CD4-positive, CD25-positive, alpha-beta regulatory T cell (primary cell): ENCODE measurements around the gene MAGI2. TPM values are rescaled to one million over a fixed set of nuclear protein-coding genes. Genes with fewer than 3 reads are reported as not detected.

ENCODE experiments used
- ATAC-seq, 2 donors: fragments of 150-1000 bp; cut with Tn5 transposase; one replicate each; pipeline ENCODE4 v1.10.0; 2021; ENCODE audit warnings: low read depth in 2 of 2, moderate number of reproducible peaks in 2 of 2, moderate library complexity in 1 of 2
- DNase-seq, 3 donors: peaks; one replicate each; pipeline versions ENCODE4 v3.0.0 to v3.0.0-alpha.2; 2012 to 2022; ENCODE audit warnings: mixed read lengths in 1 of 3
- H3K27ac ChIP-seq: one replicate; pipeline ENCODE4 v1.7.0; 2013; ENCODE audit warnings: mild to moderate bottlenecking, low read length; ENCODE audit not compliant: insufficient read depth, poor library complexity, severe bottlenecking
- H3K27me3 ChIP-seq: one replicate; pipeline ENCODE4 v1.7.0; 2013; ENCODE audit warnings: low read length; ENCODE audit not compliant: control insufficient read depth, insufficient read depth
- H3K36me3 ChIP-seq: one replicate; pipeline ENCODE4 v1.7.0; 2013; ENCODE audit warnings: mild to moderate bottlenecking, low read length, moderate library complexity; ENCODE audit not compliant: control insufficient read depth, insufficient read depth
- H3K4me1 ChIP-seq: 2 replicates; pipeline ENCODE4 v1.7.0; 2013; ENCODE audit warnings: mild to moderate bottlenecking, low read length; ENCODE audit not compliant: insufficient read depth, control insufficient read depth, poor library complexity, severe bottlenecking
- H3K4me3 ChIP-seq: one replicate; pipeline ENCODE4 v1.7.0; 2013; ENCODE audit warnings: low read depth, mild to moderate bottlenecking, low read length, moderate library complexity
- H3K9me3 ChIP-seq, 2 experiments: 1 replicate in 1 of 2; 2 replicates in 1 of 2; pipeline ENCODE4 v1.7.0; 2013; ENCODE audit warnings: low read length in 2 of 2, mild to moderate bottlenecking in 1 of 2, moderate library complexity in 1 of 2; ENCODE audit not compliant: control insufficient read depth in 2 of 2
- H3K27ac Mint-ChIP-seq, 3 donors: one replicate each; pipeline ENCODE4 v1.8.0; 2020 to 2022; ENCODE audit warnings: mild to moderate bottlenecking in 3 of 3, mixed read lengths in 3 of 3, moderate library complexity in 2 of 3
- H3K27me3 Mint-ChIP-seq: one replicate; pipeline ENCODE4 v1.8.0; 2022; ENCODE audit warnings: mild to moderate bottlenecking, mixed read lengths
- H3K36me3 Mint-ChIP-seq: one replicate; pipeline ENCODE4 v1.8.0; 2020; ENCODE audit warnings: mixed read lengths
- H3K4me1 Mint-ChIP-seq, 4 donors: one replicate each; pipeline ENCODE4 v1.8.0; 2020 to 2022; ENCODE audit warnings: mixed read lengths in 4 of 4, mild to moderate bottlenecking in 1 of 4
- H3K4me3 Mint-ChIP-seq, 4 donors: one replicate each; pipeline ENCODE4 v1.8.0; 2020 to 2022; ENCODE audit warnings: mild to moderate bottlenecking in 4 of 4, mixed read lengths in 4 of 4, moderate library complexity in 3 of 4
- H3K9me3 Mint-ChIP-seq, 7 donors: one replicate each; pipeline ENCODE4 v1.8.0; 2020 to 2022; ENCODE audit warnings: mixed read lengths in 7 of 7, mild to moderate bottlenecking in 3 of 7, moderate library complexity in 2 of 7
- polyA plus RNA-seq, 4 donors: library from polyadenylated mRNA; unstranded; fragments of 300-500 nt; fragmentation: Illumina TruSeq; gene quantifications; one replicate each; pipeline ENCODE4 v1.2.3, GENCODE V29; 2021
- total RNA-seq: library from RNA; stranded (reverse); gene quantifications from one replicate; pipeline ENCODE4 v1.2.3, GENCODE V29; 2022

The MAGI2 gene
- total and polyA plus RNA-seq, 5 donors from 2014 or later = not detected

- H3K27me3 Mint-ChIP-seq = no peaks in the 10 kb centered on the region
- Histone ChIP-seq H3K36me3 (no peaks in the 10 kb centered on the region), H3K4me1 (no peaks in the 10 kb centered on the region), H3K9me3 (no peaks in the 10 kb centered on the region), H3K27me3 (no peaks in the 10 kb centered on the region), H3K27ac (no peak overlapping the region), H3K4me3 (no peak overlapping the region)
- DNase-seq = no peak
- H3K27ac Mint-ChIP-seq = no peak overlapping the region
- no peaks in the 10 kb centered on the region for H3K36me3 Mint-ChIP-seq
- H3K4me3 Mint-ChIP-seq = no peak overlapping the region
- peaks cover 0 to 3% (median 0%) of the 10 kb centered on the region in 7 donors for H3K9me3 Mint-ChIP-seq
- ATAC-seq = no peak
- H3K4me1 Mint-ChIP-seq = no peaks in the 10 kb centered on the region
Observed at GRCh38 chr7:78438433-78438832, 1015.0 kb downstream of the MAGI2 start.

GRCh38 chr7:78437118-78437517, 1016.3 kb downstream of the MAGI2 start:
- H3K36me3 ChIP-seq = no peaks in the 10 kb centered on the region
- no peaks in the 10 kb centered on the region for H3K4me1 Mint-ChIP-seq
- no peak overlapping the region for H3K4me3 ChIP-seq
- ATAC-seq (no peak), DNase-seq (no peak)
- H3K27ac ChIP-seq = no peak overlapping the region
- H3K36me3 Mint-ChIP-seq = no peaks in the 10 kb centered on the region
- H3K4me3 Mint-ChIP-seq = no peak overlapping the region
- no peaks in the 10 kb centered on the region for H3K4me1 ChIP-seq
- no peak overlapping the region for H3K27ac Mint-ChIP-seq
- H3K27me3 Mint-ChIP-seq = no peaks in the 10 kb centered on the region
- H3K9me3 Mint-ChIP-seq = peaks cover 0 to 3% (median 0%) of the 10 kb centered on the region in 7 donors
- no peaks in the 10 kb centered on the region for H3K27me3 ChIP-seq
- H3K9me3 ChIP-seq = no peaks in the 10 kb centered on the region

GRCh38 chr7:78435355-78435754, 1018.1 kb downstream of the MAGI2 start:
- ATAC-seq (no peak), DNase-seq (no peak)
- H3K9me3 Mint-ChIP-seq = peaks cover 0 to 3% (median 0%) of the 10 kb centered on the region in 7 donors
- no peaks in the 10 kb centered on the region for H3K4me1 Mint-ChIP-seq
- H3K9me3 ChIP-seq = no peaks in the 10 kb centered on the region
- H3K27ac ChIP-seq = no peak overlapping the region
- H3K27ac Mint-ChIP-seq = no peak overlapping the region
- H3K4me3 ChIP-seq = no peak overlapping the region
- no peaks in the 10 kb centered on the region for H3K4me1 ChIP-seq
- H3K36me3 Mint-ChIP-seq = no peaks in the 10 kb centered on the region
- no peak overlapping the region for H3K4me3 Mint-ChIP-seq
- no peaks in the 10 kb centered on the region for H3K27me3 ChIP-seq
- H3K36me3 ChIP-seq = no peaks in the 10 kb centered on the region
- no peaks in the 10 kb centered on the region for H3K27me3 Mint-ChIP-seq

GRCh38 chr7:78434281-78434680, 1019.2 kb downstream of the MAGI2 start:
- H3K27me3 ChIP-seq = no peaks in the 10 kb centered on the region
- DNase-seq (no peak), ATAC-seq (no peak)
- H3K36me3 Mint-ChIP-seq = no peaks in the 10 kb centered on the region
- H3K9me3 ChIP-seq = no peaks in the 10 kb centered on the region
- no peaks in the 10 kb centered on the region for H3K36me3 ChIP-seq
- no peaks in the 10 kb centered on the region for H3K27me3 Mint-ChIP-seq
- H3K4me3 ChIP-seq = no peak overlapping the region
- H3K4me1 ChIP-seq = no peaks in the 10 kb centered on the region
- no peak overlapping the region for H3K27ac ChIP-seq
- H3K9me3 Mint-ChIP-seq = peaks cover 0 to 3% (median 0%) of the 10 kb centered on the region in 7 donors
- H3K4me3 Mint-ChIP-seq = no peak overlapping the region
- H3K4me1 Mint-ChIP-seq = no peaks in the 10 kb centered on the region
- H3K27ac Mint-ChIP-seq = no peak overlapping the region

- no peak overlapping the region for H3K27ac Mint-ChIP-seq
- ATAC-seq (no peak), DNase-seq (no peak)
- Histone ChIP-seq H3K4me3 (no peak overlapping the region), H3K36me3 (no peaks in the 10 kb centered on the region), H3K9me3 (no peaks in the 10 kb centered on the region), H3K27me3 (no peaks in the 10 kb centered on the region), H3K27ac (no peak overlapping the region), H3K4me1 (no peaks in the 10 kb centered on the region)
- H3K4me1 Mint-ChIP-seq = no peaks in the 10 kb centered on the region
- H3K27me3 Mint-ChIP-seq = no peaks in the 10 kb centered on the region
- H3K36me3 Mint-ChIP-seq = no peaks in the 10 kb centered on the region
- H3K9me3 Mint-ChIP-seq = peaks cover 0 to 3% (median 0%) of the 10 kb centered on the region in 7 donors
- no peak overlapping the region for H3K4me3 Mint-ChIP-seq
Observed at GRCh38 chr7:78433421-78433820, 1020.0 kb downstream of the MAGI2 start.

GRCh38 chr7:78429878-78430277, 1023.6 kb downstream of the MAGI2 start:
- Mint-ChIP-seq H3K27me3 (no peaks in the 10 kb centered on the region), H3K4me3 (no peak overlapping the region), H3K27ac (no peak overlapping the region), H3K9me3 (peaks cover 0 to 4% (median 2%) of the 10 kb centered on the region in 7 donors), H3K4me1 (no peaks in the 10 kb centered on the region), H3K36me3 (no peaks in the 10 kb centered on the region)
- H3K36me3 ChIP-seq = no peaks in the 10 kb centered on the region
- no peak for ATAC-seq
- no peak overlapping the region for H3K4me3 ChIP-seq
- no peaks in the 10 kb centered on the region for H3K27me3 ChIP-seq
- H3K9me3 ChIP-seq = no peaks in the 10 kb centered on the region
- no peak overlapping the region for H3K27ac ChIP-seq
- no peaks in the 10 kb centered on the region for H3K4me1 ChIP-seq
- DNase-seq = no peak

GRCh38 chr7:78427209-78427608, 1026.3 kb downstream of the MAGI2 start:
- H3K36me3 ChIP-seq = no peaks in the 10 kb centered on the region
- H3K27ac Mint-ChIP-seq = no peak overlapping the region
- no peak overlapping the region for H3K4me3 Mint-ChIP-seq
- no peak overlapping the region for H3K4me3 ChIP-seq
- no peaks in the 10 kb centered on the region for H3K36me3 Mint-ChIP-seq
- H3K4me1 ChIP-seq = no peaks in the 10 kb centered on the region
- H3K4me1 Mint-ChIP-seq = no peaks in the 10 kb centered on the region
- no peak overlapping the region for H3K27ac ChIP-seq
- no peak for DNase-seq
- peaks cover 0 to 7% (median 2%) of the 10 kb centered on the region in 7 donors for H3K9me3 Mint-ChIP-seq
- no peaks in the 10 kb centered on the region for H3K9me3 ChIP-seq
- ATAC-seq = no peak
- H3K27me3 ChIP-seq = no peaks in the 10 kb centered on the region
- no peaks in the 10 kb centered on the region for H3K27me3 Mint-ChIP-seq

- no peaks in the 10 kb centered on the region for H3K4me1 ChIP-seq
- H3K27me3 Mint-ChIP-seq = no peaks in the 10 kb centered on the region
Observed at GRCh38 chr7:78420001-78420400, 1033.5 kb downstream of the MAGI2 start.

More at GRCh38 chr7:78420001-78420400, 1033.5 kb downstream of the MAGI2 start:
- ATAC-seq (no peak), DNase-seq (no peak)
- Mint-ChIP-seq H3K9me3 (peaks cover 0 to 8% (median 0%) of the 10 kb centered on the region in 7 donors), H3K36me3 (no peaks in the 10 kb centered on the region), H3K27ac (no peak overlapping the region), H3K4me3 (no peak overlapping the region), H3K4me1 (no peaks in the 10 kb centered on the region)
- Histone ChIP-seq H3K36me3 (no peaks in the 10 kb centered on the region), H3K4me3 (no peak overlapping the region), H3K9me3 (no peaks in the 10 kb centered on the region), H3K27ac (no peak overlapping the region), H3K27me3 (no peaks in the 10 kb centered on the region)
